Astrocyte of the cerebellum (primary cell): ENCODE results near the gene NANOS2.

ENCODE experiments used
- DNase-seq: peaks from one replicate; pipeline ENCODE4 v3.0.0-alpha.2; 2011; ENCODE audit warnings: low read depth
- H3K4me3 ChIP-seq: 2 replicates; pipeline ENCODE4 v1.5.1; 2011; ENCODE audit warnings: mild to moderate bottlenecking, low read depth, low read length, moderate library complexity
- in situ Hi-C: cut with HindIII; loops from 2 replicates; pipeline ENCODE4 v1.10.0; 2017; ENCODE audit warnings: low sequenced_read_pairs
- TF ChIP-seq, protein P1 (sequence below): IDR thresholded peaks from 2 replicates; pipeline ENCODE4 v1.5.1; 2012; ENCODE audit warnings: low read length, low read depth, moderate library complexity, mild to moderate bottlenecking; ENCODE audit errors: missing control alignments

Gene NANOS2

DNA sequence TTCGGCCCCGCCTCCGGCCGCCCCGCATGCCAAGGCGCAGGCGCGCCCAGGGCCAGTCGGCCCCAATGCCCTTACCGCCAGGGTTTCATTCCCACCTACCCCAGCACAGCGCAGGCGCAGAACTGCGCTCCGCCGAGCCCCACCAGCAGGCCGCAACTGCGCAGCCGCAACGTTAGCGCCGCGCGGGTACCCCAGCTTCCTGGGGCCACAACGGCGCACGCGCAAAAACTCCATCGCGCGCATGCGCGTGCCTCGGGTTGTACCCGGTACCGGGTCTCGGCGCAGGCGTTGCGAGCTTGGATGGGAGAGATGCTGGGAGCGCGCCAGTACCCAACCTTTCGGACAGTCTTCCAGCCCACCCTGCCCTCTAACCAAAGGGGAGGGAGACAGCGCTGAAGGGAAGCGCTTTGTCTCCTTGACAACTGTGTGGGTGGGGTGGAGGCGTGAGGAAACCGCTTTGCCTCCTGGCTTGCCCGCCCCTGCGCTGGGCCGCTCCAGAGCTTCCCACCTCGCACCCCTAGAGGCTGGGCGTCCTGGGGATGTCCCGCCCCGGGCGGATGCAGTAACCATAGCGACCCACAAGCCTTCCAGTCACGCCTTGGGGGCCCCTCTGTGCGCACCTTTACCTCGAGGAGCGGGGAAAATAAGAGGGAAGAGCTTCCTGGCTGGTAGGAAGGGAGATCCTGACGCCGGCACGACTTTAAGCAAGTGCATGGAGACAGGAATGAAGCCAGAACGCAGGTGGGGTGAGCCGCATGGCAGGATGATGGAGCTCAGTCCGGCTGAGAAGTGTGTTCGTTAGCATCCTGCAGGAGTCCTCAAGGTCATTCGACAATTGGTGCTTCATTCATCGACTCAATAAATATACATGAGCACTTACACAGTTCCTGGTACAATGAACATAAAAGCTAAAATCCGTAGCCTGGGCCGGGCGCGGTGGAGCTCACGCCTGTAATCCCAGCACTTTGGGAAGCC, 11.6 kb downstream of the NANOS2 start:
- TF ChIP-seq, protein P1, sequence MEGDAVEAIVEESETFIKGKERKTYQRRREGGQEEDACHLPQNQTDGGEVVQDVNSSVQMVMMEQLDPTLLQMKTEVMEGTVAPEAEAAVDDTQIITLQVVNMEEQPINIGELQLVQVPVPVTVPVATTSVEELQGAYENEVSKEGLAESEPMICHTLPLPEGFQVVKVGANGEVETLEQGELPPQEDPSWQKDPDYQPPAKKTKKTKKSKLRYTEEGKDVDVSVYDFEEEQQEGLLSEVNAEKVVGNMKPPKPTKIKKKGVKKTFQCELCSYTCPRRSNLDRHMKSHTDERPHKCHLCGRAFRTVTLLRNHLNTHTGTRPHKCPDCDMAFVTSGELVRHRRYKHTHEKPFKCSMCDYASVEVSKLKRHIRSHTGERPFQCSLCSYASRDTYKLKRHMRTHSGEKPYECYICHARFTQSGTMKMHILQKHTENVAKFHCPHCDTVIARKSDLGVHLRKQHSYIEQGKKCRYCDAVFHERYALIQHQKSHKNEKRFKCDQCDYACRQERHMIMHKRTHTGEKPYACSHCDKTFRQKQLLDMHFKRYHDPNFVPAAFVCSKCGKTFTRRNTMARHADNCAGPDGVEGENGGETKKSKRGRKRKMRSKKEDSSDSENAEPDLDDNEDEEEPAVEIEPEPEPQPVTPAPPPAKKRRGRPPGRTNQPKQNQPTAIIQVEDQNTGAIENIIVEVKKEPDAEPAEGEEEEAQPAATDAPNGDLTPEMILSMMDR: no peak

GRCh38 chr19:45901912-45902650, 12.5 kb downstream of the NANOS2 start, which contains the start of gene MYPOP:
TSS of gene MYPOP (minus strand) at chr19:45902613. CDS start at chr19:45901773, 840 bp downstream.
- TF ChIP-seq, protein P1: no peak
- H3K4me3 ChIP-seq: peak within 1 kb of the TSS; percentile 78
- DNase-seq: no peak
- in situ Hi-C loops: no loop called here

More for the DNA sequence above, 11.6 kb downstream of the NANOS2 start:
- H3K4me3 ChIP-seq: peak overlapping the region; percentile 78
- DNase-seq: peak; percentile 91
- in situ Hi-C loops: no loop called here

GRCh38 chr19:45901432-45901911, 13.1 kb downstream of the NANOS2 start:
- no peak for DNase-seq
- in situ Hi-C loops: no loop called here
- TF ChIP-seq, protein P1: no peak
- peak overlapping the region; percentile 78 for H3K4me3 ChIP-seq

DNA sequence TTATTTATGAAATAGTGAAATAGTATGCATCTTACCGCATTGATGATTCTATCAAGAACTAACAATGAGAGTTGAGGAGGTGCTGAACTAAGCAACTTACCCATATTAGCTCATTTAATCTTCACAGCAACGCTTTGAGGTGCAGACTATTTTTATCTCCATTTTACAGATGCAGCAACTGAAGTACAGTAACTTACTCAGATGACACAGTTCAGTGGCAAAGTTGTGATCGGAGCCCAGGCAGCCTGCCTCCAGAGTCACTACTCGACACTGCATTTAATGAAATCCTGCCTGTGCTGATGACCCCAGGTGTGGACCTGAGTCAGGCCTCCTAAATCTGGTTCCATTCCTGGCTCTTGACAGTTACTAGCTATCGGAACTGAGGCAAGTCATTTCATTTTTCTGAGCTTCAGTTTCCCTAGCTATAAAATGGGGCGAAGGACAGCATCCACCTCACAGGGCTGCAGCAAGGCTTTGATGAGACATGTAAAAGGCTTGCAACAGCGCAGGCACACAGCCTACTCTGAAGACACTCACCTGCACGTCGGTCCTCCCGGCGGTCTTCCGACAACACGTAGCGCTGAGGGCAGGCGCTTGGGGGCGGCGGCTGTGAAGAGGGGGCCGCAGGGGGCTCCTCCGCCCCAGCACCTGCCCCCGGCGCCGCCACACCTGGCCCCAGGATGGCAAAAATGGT, 13.7 kb downstream of the NANOS2 start:
- H3K4me3 ChIP-seq: peak overlapping the region; percentile 78
- in situ Hi-C loops: no loop called here
- no peak for DNase-seq
- TF ChIP-seq, protein P1: no peak

DNA sequence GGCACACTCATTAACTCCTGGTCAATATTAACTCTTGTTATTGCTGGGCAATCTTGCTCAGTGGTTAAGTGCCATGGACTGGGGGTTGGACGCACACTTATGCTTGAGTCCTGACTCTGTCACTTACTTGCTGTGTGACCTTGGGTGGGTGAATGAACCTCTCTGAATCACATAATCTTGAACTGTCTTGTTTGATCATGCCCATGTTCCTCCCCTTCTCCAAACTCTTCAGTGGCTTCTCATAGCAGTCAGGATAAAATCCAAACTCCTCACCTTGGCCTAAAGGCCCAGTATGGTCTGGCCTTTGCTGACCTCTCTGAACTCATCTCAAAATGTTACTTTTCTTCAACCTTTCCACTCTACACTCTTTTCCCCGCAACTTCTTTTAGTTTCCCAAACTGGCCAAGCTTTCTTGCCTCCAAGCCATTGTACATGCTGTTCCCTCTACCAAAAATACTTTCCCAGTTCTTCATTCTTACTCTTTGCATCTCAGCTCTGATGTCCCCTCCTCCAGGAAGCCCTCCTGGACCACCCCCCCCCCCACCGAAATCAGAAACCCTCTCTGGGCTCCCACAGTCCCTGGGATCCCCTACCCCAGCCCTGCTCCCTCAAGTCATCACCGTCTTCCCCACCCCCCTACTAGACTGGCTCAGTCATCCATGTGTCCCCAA, 14.5 kb downstream of the NANOS2 start:
- in situ Hi-C loops: no loop called here
- TF ChIP-seq, protein P1: no peak
- no peak for DNase-seq
- no peak overlapping the region for H3K4me3 ChIP-seq
